Heart left ventricle (tissue), 13 donors: ENCODE results near the gene C1S.

ENCODE experiments used
- CTCF ChIP-seq, 12 donors: fragments of 200-600 bp; sonication (generic) in 4 of 12; IDR thresholded peaks; one replicate each; pipeline versions ENCODE4 v1.5.0 to v1.8.0; 2018 to 2022; ENCODE audit warnings: antibody characterized with exemption in 12 of 12, mild to moderate bottlenecking in 5 of 12
- POLR2A ChIP-seq, 2 donors: fragments of 450-650 bp; IDR thresholded peaks; one replicate each; pipeline ENCODE4 v1.6.1; 2017; ENCODE audit warnings: antibody characterized with exemption in 2 of 2, mild to moderate bottlenecking in 2 of 2, moderate library complexity in 2 of 2
- donor health status: ischemic (EF 13 %, LVEDD 7.1; RV severe dilation, severe dysfunction).
- donor health status: DM: no; HTN: yes; CAD: no.
- donor health status: DM: no; HTN: no; CAD: no.
- donor health status: ischemic (EF 25% LVEDD 6.9; RV normal size, moderate dysfunction).
- donor health status: ischemic (EF 25% LVEDD 5.7; RV mildly dilated, moderate dysfunction).
- donor health status: ischemic (EF 35%, LVEDD 5.7; RV mildly dilated, moderate dysfunction).
- donor health status: nonischemic (EF 11% LVEDD 7.7; RV severe dilation, severe dysfunction).
- donor health status: DM: yes; HTN: yes; CAD: no.
- donor health status: PGD.
- donor health status: ischemic (EF 29% LVEDD 5.4; RV normal size, mild dysfunction).
- donor health status: nonischemic (EF 23%, LVEDD 6.1; RV moderate dilation, normal function).

- TF ChIP-seq POLR2A (IDR thresholded peaks at IDR 0.05) (no peak), CTCF (IDR thresholded peaks at IDR 0.05) (no peak)
Observed at GRCh38 chr12:7032990-7033389, 27.5 kb upstream of the C1S start.
